Heart left ventricle (tissue), 16 donors: Measurements from ENCODE around the gene GPRC5D. TPM values are rescaled to one million over a fixed set of nuclear protein-coding genes. Genes with fewer than 3 reads are reported as not detected.

ENCODE experiments used
- ATAC-seq, 4 donors: fragments of 200-7000 bp; cut with Tn5 transposase; one replicate each; pipeline ENCODE4 v1.9.1; 2020 to 2022; ENCODE audit warnings: moderate library complexity in 4 of 4, mild to moderate bottlenecking in 3 of 4, moderate number of reproducible peaks in 1 of 4
- DNase-seq, 5 donors: peaks; one replicate each; pipeline ENCODE4 v3.0.0-alpha.2; 2020
- H3K27ac ChIP-seq, 12 donors: fragments of 200-600 bp; sonication (generic) in 4 of 12; one replicate each; pipeline versions ENCODE4 v1.5.0 to v1.8.0; 2016 to 2022; ENCODE audit warnings: mild to moderate bottlenecking in 2 of 12
- H3K27me3 ChIP-seq, 9 donors: fragments of 200-600 bp; sonication (generic) in 2 of 9; one replicate each; pipeline versions ENCODE4 v1.5.1 to v1.8.0; 2016 to 2022; ENCODE audit warnings: mild to moderate bottlenecking in 3 of 9
- H3K36me3 ChIP-seq, 9 donors: fragments of 200-600 bp; sonication (generic) in 2 of 9; one replicate each; pipeline versions ENCODE4 v1.5.0 to v1.8.0; 2018 to 2022; ENCODE audit warnings: mild to moderate bottlenecking in 2 of 9
- H3K4me1 ChIP-seq, 12 donors: fragments of 200-600 bp; sonication (generic) in 4 of 12; one replicate each; pipeline versions ENCODE4 v1.5.0 to v1.8.0; 2016 to 2022; ENCODE audit warnings: mild to moderate bottlenecking in 3 of 12
- H3K4me3 ChIP-seq, 12 donors: fragments of 200-600 bp; sonication (generic) in 4 of 12; one replicate each; pipeline versions ENCODE4 v1.5.0 to v1.8.0; 2017 to 2022; ENCODE audit warnings: mild to moderate bottlenecking in 9 of 12, moderate library complexity in 4 of 12
- H3K9me3 ChIP-seq, 12 donors: fragments of 200-600 bp; sonication (generic) in 4 of 12; one replicate each; pipeline versions ENCODE4 v1.5.0 to v1.8.0; 2016 to 2022; ENCODE audit warnings: mild to moderate bottlenecking in 1 of 12
- POLR2A ChIP-seq, 2 donors: fragments of 450-650 bp; IDR thresholded peaks; one replicate each; pipeline ENCODE4 v1.6.1; 2017; ENCODE audit warnings: antibody characterized with exemption in 2 of 2, mild to moderate bottlenecking in 2 of 2, moderate library complexity in 2 of 2
- WGBS, 4 donors: extraction: QIAGEN DNeasy Blood & Tissue Kit in 2 of 4; methylation state at CpG; one replicate each; pipeline versions ENCODE4 v1.1.5 to v1.1.7; 2013 to 2018; 5-methylcytosine and 5-hydroxymethylcytosine counted together
- intact Hi-C, 10 donors: fragments of 100-400 bp; cut with DNase I; formaldehyde crosslinking; loops; one replicate each; pipeline versions ENCODE4 v1.11.1 to v1.14.2; 2022
- polyA plus RNA-seq, 2 donors: library from polyadenylated mRNA; stranded (reverse); fragments of 200-250 nt; gene quantifications; one replicate each; pipeline ENCODE4 v1.2.3, GENCODE V29; 2013
- total RNA-seq, 9 donors: library from RNA; depleted of rRNA in 2 of 9; stranded (reverse); fragments of >200 nt in 2 of 9; fragmentation: NEBNext Ultra II Directional in 3 of 9; extraction: Animal tissue kit (Norgen Biotek cat#: 25700) in 3 of 9; gene quantifications; one replicate each; pipeline versions ENCODE4 v1.1.0 to v1.2.4, GENCODE V29; 2016 to 2023
- TF ChIP-seq, protein P1 (sequence below), 12 donors: fragments of 200-600 bp; sonication (generic) in 4 of 12; IDR thresholded peaks; one replicate each; pipeline versions ENCODE4 v1.5.0 to v1.8.0; 2018 to 2022; ENCODE audit warnings: antibody characterized with exemption in 12 of 12, mild to moderate bottlenecking in 5 of 12
- donor health status: ischemic (EF 13 %, LVEDD 7.1; RV severe dilation, severe dysfunction).
- donor health status: healthy with polysubstance abuse.
- donor health status: DM: no; HTN: yes; CAD: no.
- donor health status: DM: no; HTN: no; CAD: no.
- donor health status: ischemic (EF 25% LVEDD 6.9; RV normal size, moderate dysfunction).
- donor health status: ischemic (EF 25% LVEDD 5.7; RV mildly dilated, moderate dysfunction).
- donor health status: healthy.
- donor health status: DM: yes; HTN: yes; CAD: no.
- donor health status: ischemic (EF 35%, LVEDD 5.7; RV mildly dilated, moderate dysfunction).
- donor health status: nonischemic (EF 11% LVEDD 7.7; RV severe dilation, severe dysfunction).
- donor health status: DM: yes; HTN: yes; CAD: no.
- donor health status: PGD.
- donor health status: ischemic (EF 29% LVEDD 5.4; RV normal size, mild dysfunction).
- donor health status: nonischemic (EF 23%, LVEDD 6.1; RV moderate dilation, normal function).

Gene GPRC5D
- total and polyA plus RNA-seq, 11 donors: 0.11 TPM; not detected in 10

DNA sequence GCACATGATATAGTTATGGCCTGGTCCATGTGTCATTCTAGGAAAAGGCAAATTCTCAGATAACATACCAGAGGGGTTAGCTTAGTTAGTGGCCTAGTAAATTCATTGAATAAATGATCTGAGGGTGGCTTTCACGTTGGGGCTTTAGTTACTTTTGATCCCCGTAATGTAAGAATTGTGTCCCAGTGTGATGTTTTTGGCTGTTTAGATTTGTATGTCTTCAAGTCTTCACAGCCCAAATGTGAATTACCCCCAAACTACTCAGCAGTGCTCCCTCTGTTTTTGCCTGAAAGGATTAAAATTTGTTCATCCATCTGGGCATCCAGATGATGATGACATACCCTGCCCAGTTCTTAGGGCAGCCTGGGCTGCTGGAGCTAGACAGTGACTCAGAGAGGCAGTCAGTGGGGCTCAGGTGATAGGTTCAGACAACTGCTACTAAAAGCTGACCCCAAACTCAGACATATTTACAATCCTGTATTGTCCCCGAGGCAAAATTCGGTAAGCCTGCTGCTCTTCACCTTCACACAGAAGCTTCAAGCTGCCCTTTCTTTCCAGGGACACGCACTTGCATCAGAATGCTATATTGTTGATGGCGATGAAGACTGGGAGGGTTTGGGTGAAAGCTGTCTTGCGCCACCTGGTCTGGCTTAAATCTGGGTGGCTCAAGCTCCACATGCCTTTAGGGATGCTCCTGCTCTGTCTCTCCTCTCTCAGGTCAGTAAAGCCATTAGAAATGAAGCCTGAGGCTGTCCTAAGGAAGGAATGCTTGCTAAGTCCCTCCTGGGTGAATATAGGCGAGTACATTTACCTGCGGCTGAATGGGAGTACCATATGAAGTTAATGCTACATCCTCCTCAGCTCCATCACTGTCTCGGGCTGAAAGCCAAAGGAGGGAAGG lies 10.3 kb downstream of the GPRC5D start:
- WGBS, 4 donors: 91 to 95% (median 93%) methylated on average over 10 of the region's 10 CpGs
- intact Hi-C loops: no loop called here
- H3K27ac ChIP-seq: no peak overlapping the region
- H3K36me3 ChIP-seq: no peaks in the 10 kb centered on the region
- TF ChIP-seq POLR2A (IDR thresholded peaks at IDR 0.05): no peak
- TF ChIP-seq, protein P1, sequence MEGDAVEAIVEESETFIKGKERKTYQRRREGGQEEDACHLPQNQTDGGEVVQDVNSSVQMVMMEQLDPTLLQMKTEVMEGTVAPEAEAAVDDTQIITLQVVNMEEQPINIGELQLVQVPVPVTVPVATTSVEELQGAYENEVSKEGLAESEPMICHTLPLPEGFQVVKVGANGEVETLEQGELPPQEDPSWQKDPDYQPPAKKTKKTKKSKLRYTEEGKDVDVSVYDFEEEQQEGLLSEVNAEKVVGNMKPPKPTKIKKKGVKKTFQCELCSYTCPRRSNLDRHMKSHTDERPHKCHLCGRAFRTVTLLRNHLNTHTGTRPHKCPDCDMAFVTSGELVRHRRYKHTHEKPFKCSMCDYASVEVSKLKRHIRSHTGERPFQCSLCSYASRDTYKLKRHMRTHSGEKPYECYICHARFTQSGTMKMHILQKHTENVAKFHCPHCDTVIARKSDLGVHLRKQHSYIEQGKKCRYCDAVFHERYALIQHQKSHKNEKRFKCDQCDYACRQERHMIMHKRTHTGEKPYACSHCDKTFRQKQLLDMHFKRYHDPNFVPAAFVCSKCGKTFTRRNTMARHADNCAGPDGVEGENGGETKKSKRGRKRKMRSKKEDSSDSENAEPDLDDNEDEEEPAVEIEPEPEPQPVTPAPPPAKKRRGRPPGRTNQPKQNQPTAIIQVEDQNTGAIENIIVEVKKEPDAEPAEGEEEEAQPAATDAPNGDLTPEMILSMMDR (IDR thresholded peaks at IDR 0.05): no peak
- no peaks in the 10 kb centered on the region for H3K27me3 ChIP-seq
- DNase-seq: no peak
- no peaks in the 10 kb centered on the region for H3K9me3 ChIP-seq
- no peak overlapping the region for H3K4me3 ChIP-seq
- no peaks in the 10 kb centered on the region for H3K4me1 ChIP-seq
- no peak for ATAC-seq

DNA sequence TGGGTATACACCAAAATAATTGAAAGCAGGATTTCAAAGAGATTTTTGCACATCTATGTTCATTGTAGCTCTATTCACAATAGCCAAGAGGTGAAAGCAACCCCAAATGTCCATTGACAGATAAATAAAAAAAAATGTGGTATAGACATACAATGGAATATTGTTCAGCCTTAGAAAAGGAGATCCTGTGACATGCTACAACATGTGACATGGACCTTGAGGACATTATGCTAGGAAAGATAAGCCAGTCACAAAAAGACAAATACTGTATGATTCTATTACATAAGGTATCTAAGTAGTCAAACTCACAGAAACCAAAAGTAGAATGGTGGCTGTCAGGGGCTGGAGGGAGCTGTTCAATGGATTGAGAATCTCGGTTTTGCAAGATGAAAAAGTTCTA lies 12.1 kb downstream of the GPRC5D start:
- intact Hi-C loops: no loop called here
- 79 to 91% (median 86%) methylated on average over 1 of the region's 1 CpG for WGBS, 4 donors
- ATAC-seq (no peak), DNase-seq (no peak)
- no peaks in the 10 kb centered on the region for H3K9me3 ChIP-seq
- no peaks in the 10 kb centered on the region for H3K36me3 ChIP-seq
- no peak overlapping the region for H3K4me3 ChIP-seq
- H3K27ac ChIP-seq: no peak overlapping the region
- no peaks in the 10 kb centered on the region for H3K4me1 ChIP-seq
- H3K27me3 ChIP-seq: no peaks in the 10 kb centered on the region
- no peak for TF ChIP-seq POLR2A (IDR thresholded peaks at IDR 0.05)
- TF ChIP-seq, protein P1 (IDR thresholded peaks at IDR 0.05): no peak

DNA sequence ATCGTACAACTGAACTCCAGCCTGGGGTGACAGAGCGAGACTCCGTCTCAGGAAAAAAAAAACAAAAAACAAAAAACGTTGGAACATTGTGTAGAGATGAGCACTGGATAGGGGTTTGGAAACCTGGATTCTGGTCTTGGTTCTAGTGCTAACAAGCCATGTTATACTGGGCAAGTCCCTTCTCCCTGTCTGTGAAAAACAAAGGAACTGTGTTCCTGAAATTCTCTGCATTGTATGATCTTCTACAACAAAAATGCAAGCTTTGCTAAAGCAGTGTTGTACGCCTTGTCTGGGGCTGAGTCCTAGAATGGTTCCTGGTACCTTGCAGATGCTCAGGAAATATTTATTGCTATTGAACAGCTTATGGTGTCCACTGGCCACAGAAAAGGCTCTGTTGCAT lies 13.4 kb downstream of the GPRC5D start:
- Histone ChIP-seq H3K4me1 (no peaks in the 10 kb centered on the region), H3K27ac (no peak overlapping the region), H3K4me3 (no peak overlapping the region), H3K27me3 (no peaks in the 10 kb centered on the region), H3K9me3 (no peaks in the 10 kb centered on the region), H3K36me3 (no peaks in the 10 kb centered on the region)
- no peak for ATAC-seq
- no peak for DNase-seq
- 81 to 83% (median 82%) methylated on average over 5 of the region's 5 CpGs for WGBS, 4 donors
- intact Hi-C loops: no loop called here
- no peak for TF ChIP-seq POLR2A (IDR thresholded peaks at IDR 0.05)
- TF ChIP-seq, protein P1 (IDR thresholded peaks at IDR 0.05): no peak

DNA sequence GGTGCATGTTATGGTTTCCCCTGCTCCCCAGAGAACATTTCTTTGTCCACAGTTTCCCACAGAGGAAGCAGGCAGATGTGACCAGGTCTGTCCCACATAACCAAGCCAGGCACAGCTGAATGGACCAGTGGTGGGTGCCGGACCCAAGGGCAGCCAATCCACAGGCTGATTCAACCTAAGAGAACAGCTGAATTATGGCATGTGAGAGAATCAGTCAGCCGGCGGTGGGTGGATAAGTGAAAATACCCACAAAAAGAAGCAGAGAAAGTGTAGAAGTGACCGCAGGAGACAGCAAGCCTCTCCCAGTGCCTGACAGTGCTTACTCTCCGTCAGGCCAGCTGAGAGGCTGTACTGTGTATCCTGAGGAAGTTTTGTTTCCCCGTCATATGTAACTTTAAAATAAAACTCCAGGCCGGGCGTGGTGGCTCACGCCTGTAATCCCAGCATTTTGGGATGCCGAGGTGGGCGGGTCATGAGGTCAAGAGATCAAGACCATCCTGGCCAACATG lies 14.9 kb downstream of the GPRC5D start:
- H3K4me1 ChIP-seq: no peaks in the 10 kb centered on the region
- H3K4me3 ChIP-seq: no peak overlapping the region
- ATAC-seq (no peak), DNase-seq (no peak)
- H3K9me3 ChIP-seq: no peaks in the 10 kb centered on the region
- 93 to 97% (median 96%) methylated on average over 11 of the region's 11 CpGs for WGBS, 4 donors
- H3K36me3 ChIP-seq: no peaks in the 10 kb centered on the region
- no peaks in the 10 kb centered on the region for H3K27me3 ChIP-seq
- intact Hi-C loops: no loop called here
- H3K27ac ChIP-seq: no peak overlapping the region
- TF ChIP-seq, protein P1 (IDR thresholded peaks at IDR 0.05): no peak
- TF ChIP-seq POLR2A (IDR thresholded peaks at IDR 0.05): no peak
